Measurements from ENCODE around the gene MBD6.
"Not testable (repeated sequence)": the region's sequence is repeated elsewhere in the genome, so short reads cannot be mapped to it uniquely, and the experiment has no call there.

MBD6 gene

DNA sequence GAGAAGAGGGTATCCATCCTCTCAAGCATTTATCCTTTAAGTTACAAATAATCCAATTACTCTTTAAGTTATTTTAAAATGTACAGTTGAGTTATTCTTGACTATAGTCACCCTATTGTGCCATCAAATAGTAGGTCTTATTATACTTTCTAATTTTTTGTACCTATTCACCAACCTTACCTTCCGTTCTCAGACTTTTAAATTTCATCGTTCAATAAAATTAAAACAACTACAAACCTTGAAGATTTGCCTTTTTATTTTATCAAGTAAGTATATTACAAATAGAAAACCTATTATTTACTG lies 25.3 kb downstream of the MBD6 start:
- no peak for DNase-seq

DNA sequence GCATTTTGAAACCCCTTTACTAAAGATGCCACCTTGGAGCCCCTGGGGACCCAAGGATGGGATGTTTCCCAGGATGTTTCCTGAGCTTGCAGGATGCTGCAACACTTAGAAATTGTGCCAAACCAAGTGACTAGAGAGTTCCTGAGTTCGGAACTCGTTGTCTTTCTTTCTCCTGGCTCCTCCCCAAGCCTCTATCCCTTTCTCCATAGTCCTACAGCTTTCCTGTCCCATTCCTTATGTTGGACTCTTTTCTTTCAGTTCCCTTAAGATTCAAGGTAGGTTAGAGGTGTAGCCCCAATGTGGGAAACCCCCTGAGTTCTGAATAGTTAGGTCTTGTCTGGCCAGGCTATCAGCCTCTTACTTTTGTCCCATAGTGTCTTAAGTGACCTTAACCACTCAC lies 25.9 kb downstream of the MBD6 start:
- no peak for DNase-seq

DNA sequence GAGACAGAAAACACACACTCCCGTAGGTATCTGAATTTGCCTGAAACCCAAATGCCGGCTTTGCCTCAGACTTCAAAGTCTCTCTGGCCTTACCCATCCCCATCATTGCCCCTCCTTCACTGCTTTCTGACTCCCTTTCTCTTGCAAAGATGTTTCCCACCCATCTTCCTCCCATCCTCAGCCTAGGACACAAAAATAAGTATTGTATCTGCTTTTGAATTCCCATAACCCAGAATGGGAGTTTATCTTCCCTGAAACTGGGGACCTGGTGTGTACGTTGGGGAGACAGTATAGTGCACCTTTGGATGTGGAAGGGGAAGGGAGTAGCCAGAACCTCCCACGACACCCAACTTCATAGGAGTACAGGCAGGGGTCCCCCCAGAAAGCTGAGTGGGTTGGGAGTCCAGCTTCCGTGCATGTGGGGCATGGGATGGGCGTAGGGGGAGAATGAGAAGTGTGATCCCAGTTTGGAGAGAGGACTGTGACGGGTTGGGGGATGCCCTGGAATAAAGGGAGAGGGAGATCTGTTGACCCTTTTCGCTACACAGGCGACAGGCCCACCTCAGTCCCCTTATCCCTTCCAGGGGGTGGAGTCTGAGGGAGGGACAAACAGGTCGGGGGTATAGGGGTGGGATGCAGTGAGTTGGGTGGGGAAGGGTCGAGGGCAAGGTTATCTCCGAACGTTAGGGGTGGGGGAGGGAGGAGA lies 26.7 kb downstream of the MBD6 start:
- DNase-seq: no peak

DNA sequence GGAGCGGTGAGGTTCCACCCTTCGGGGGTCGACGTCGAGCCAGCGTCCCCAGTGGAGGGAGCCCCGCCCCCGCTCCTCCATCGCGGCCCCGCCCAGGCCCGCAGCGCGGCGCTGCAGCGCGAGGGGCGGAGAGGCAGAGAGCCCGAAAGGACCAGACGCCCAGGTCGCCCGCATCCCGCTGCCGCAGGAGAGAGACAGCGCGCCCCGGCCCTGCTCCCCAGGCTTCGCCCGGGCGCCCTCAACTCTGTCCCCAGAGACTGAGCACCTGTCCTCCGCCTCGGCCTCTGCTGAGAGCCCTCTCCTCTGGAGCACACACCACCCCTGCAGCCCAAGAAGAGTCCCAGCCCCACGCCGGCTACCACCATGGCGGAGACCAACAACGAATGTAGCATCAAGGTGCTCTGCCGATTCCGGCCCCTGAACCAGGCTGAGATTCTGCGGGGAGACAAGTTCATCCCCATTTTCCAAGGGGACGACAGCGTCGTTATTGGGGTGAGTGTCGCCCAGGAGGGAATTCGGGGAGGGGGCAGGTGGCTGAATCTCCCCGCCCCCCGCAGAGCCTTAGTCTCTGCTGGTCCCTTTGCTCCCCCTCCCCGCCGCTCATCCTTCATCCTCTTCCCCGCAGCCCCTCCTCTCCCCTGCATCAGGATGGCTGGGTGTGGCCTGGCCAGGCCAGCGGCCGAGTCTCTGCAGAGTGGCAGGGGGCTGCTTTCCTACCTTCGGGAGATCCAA lies 27.5 kb downstream of the MBD6 start, which contains the start of gene KIF5A:
Gene KIF5A (plus strand): TSS at position 136 of the 732 bp plus-strand sequence. CDS start 228 bp downstream, at position 364.
- peak in 45 of 51 donors; percentile 5 to 69 (median 39) for DNase-seq

DNA sequence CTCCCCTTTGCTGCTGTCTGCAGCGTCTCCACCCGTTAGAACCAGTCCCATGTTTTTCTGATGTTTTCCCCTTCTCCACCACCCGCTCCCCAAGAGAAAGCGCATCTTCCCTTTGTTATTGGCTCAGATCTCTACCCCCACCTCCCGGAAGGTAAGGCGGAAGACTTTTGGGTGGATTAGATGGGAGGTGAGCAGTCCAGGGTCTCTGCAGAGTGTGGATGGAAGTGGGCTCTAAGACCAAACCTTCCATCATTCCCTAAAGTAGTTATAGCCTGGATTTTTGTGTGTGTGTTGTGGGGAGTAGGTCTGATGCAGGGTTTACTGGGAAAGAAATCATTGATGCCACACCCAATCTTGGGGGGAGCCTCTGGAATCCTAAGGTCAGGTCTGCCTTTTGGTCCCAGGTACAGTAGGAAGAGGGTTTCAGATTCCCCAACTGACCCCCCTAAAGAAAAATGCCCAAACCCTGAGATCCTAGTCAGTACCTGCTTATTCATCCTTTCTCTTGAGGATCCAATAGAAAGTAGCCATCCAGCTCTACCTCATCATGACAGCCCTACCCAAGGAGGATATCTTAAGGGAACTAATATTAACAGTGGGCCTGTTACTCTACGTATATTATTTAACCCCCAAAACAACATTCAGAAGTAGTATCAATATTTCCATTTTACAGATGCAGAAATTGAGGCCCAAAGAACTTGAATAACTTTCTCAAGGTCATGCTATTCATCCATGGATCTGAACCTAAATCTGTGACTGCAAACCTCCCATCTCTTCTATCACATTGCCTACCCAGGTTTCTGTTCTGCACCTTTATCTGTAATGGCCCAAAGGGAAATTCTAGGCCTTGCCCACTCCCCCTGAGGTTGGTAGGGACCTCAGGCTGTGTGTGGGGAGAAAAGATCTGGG lies 28.3 kb downstream of the MBD6 start:
- no peak for DNase-seq

DNA sequence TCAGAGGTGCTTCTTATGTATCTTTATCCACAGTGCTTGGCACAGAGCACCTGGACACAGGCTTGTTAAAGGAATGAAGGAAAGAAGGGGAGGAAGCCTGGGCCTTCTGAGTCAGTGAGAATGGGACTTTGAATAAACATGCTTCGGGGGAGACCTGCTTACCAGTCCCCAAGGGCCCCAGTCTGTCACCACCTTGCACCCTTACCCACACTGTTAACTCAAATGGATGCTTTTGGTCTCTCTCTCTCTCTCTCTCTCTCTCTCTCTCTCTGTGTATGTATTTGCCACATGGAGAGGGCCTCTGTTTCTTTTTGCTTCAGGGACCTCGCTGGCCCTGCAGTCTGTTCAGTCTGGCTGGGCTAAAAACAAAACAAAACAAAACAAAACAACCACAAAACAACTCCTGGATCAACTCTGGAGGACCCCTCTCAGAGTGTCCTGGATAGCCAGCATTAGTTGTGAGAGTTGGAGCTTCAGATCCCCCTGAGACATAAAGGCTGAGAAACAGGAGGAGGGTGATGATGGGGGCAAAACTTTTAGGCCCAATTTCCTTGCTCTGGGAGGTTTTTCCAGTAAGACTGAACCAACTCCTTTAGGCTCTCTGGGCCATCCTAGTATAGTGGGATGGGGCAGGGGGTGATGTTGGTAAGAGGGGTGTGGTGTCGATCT lies 29.1 kb downstream of the MBD6 start:
- DNase-seq: peak in 1 of 51 donors; percentile 7

DNA sequence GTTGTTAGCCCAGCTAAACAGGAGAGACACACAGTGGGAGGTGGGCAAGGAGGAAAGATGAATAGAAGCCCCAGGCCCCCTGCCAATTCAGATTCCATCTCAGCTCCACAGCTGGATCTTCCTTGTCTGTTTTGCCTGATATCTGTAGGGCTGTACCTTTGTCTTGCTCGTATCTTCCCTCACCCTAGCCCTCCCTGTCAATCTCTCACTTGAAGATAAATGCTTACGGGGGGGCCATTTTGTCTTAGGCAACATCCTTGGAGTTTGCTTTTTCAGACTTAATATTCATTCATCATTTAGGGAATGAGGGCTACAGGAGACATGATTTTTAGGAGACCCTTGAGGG lies 29.7 kb downstream of the MBD6 start:
- DNase-seq: peak in 1 of 51 donors; percentile 36

DNA sequence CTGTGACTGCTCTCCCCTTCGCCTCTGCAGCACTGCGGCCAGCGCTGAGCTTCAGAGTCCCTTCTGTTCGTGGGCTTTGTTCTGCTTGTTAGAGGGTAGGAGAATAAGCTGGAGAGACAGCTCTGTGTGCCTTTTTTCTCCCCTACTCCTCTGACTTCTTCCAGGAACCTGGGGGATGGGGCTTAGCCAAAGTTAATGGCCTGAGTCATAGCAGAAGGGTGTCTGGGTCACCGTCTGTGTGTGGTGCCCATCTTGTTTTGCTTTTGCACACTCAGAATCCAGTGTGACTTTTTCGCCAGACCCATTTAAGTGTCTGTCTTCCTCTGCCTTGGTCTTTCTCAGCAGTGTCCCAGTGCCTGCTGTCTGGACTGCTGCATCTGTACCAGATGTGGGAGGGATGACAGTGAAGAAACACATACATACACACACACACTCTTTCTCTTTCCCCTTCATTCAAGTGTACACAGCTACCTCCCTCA lies 30.2 kb downstream of the MBD6 start:
- DNase-seq: peak in 3 of 51 donors; percentile 2 to 40 (median 15)

DNA sequence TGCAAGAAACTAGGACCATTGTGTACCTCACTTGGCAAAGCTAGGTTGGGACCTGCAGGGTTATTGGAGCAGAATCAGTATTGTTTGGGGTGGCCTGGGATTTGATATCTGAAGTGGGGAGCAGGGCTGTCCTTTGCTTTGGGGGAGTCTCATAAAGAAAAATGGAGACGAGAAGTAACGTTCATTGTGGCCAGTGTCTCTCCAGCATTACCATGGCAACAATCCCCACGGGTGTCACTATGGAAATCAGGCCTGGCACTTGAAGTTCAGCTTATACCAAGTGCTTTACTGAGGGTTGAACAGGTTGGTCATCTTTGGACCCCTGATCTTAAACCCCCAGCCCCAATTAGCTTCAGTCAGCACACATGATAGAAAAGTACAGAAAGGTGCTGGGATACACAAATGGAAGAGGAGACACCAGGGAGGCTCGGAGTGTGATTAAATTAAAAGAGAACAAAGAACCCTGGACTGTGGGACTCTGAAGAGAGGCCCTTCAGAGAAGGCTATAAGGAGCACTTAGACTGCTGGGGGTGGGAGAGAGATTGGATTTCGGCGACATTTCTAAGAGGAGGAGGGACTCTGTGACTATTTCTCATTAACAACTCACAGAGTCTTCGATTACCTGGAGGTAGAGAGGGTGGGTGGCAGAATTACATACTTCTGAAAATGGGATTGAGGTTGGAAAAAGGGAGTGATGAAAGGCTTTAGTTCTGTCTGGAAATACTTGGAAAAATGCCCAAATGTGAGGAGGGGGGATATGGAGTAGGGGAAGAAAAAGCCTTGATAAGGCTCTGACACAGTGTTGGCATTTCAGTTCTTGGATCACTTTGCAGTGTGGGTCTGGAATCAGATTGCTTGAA lies 30.9 kb downstream of the MBD6 start:
- DNase-seq: peak in 1 of 51 donors; percentile 9

DNA sequence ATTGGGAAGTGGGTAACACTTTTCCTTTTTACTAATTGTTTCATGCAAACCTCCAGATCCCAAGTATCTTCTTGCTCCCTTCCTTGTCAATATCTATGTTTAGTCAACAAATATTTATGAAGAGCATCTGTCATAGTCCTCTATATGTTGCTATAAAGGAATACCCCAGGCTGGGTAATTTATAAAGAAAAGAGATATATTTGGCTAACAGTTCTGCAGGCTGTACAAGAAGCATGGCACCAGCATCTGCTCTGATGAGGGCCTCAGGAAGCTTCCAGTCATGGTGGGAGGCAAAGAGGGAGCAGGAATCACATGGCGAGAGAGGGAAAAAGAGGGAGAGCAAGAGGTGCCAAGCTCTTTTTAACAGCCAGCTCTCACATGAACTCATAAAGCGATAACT lies 31.8 kb downstream of the MBD6 start:
- no peak for DNase-seq

DNA sequence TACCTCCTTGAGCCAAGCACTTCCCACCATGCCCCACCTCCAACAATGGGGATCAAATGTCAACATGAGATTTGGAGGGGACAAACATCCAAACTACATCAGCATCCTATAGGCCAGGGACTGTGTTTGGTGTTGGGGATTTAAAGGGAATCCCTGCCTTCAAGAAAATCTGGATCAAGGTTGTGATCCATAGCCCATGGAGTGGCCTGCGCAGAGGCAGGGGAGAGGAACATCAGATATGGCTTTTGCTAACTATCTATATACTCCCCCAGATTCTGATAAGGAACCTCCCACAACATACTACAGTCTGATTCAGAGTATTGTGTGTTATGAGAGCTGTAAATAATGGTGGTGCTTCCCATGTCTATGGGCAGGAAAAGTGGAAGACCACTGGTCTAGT lies 32.3 kb downstream of the MBD6 start:
- no peak for DNase-seq

DNA sequence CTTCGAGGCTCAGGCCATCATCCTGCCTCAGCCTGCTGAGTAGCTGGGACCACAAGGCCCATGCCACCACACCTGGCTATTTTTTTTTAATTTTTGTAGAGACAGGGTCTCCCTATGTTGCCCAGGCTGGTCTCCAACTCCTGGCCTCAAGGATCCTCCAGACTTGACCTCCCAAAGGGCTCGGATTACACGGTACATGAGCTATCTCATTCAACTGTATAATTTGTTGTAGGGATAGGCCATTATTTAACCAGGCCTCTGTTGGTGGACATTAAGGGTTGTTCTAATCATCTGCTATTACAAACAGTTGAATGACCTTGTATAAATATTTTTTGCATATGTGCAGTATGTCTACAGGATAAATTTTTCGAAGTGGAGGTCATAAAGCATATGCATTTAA lies 36.2 kb downstream of the MBD6 start:
- no peak for DNase-seq

DNA sequence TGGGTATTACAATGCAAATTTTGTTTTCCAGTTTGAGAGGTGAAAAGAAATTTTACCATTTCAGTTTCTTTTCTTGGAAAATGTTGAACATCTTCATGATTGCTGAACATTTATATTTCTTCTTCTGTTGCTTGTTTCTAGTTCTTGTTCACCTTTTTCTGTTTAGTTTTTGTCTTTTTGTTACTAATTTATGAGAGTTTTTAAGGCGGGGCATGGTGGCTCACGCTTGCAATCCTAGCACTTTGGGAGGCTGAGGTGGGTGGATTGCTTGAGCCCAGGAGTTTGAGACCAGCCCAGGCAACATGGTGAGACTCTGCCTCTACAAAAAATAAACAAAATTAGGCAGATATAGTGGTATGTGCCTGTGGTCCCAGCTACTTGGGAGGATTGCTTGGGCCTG lies 37.9 kb downstream of the MBD6 start:
- DNase-seq: no peak

DNA sequence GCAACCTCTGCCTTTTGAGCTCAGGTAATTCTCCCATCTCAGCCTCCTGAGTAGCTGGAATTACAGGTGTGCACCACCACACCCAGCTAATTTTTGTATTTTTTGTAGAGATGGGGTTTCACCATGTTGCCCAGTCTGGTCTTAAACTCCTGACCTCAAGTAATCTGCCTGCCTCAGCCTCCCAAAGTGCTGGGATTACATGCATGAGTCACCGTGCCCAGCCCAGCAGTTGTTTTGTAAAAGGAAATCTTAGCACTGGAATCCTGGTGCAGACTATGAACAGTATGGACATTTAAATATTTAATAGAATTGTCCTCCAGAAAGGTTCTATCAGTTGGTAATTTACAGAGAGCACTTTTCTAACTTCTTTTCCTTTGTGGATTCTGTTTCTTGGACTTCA lies 38.5 kb downstream of the MBD6 start:
- not testable (repeated sequence) for DNase-seq

DNA sequence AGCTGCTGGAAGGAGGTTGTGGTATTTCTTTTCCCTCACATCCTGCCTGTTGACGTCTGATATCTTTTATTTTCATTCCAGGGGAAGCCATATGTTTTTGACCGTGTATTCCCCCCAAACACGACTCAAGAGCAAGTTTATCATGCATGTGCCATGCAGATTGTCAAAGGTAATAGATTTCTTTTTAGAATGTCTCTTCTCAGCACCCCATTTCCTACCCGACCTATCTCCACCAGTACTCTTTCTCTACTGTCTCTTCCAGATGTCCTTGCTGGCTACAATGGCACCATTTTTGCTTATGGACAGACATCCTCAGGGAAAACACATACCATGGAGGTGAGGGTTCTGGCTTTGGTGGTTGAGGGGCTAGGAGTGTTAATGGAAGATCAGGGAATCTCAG lies 40.7 kb downstream of the MBD6 start:
- DNase-seq: no peak

DNA sequence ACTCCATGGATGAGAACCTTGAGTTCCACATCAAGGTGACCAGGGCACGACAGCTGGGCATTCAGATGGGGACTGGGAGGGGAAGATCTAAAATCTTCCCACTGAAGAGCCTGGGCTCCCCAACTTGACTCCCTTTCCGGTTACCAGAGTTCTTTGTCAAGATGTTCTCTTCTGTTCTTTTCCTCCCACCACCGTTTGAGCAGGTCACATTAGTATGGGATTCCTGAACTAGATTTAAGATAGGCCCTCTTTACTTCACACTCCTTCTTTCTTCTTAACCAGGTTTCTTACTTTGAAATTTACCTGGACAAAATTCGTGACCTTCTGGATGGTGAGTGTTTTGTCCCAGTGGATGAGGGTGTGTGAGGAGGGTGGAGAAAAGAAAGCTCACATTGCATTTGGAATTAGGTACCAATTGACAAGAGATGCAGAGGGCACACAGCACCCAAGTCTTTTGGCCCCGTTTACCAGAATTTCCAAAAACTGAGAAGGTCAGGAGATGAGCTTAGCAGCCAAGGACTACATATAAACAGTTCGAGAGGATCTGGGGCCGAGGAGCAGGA lies 41.6 kb downstream of the MBD6 start:
- DNase-seq: no peak

DNA sequence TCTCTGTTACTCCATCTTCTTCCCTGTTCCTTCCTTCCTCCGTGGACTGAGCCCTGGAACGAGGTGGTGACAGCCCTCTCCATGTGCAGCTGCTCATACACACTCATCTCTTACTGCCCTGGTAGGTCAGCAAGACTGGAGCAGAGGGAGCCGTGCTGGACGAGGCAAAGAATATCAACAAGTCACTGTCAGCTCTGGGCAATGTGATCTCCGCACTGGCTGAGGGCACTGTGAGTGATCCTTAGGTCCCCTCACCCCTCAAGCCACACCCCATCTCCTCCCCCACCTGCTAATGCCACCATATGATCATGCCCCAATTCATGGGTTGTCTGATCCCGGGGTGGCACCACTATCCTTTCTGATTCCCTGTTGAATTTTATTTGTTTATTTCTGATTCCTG lies 46.2 kb downstream of the MBD6 start:
- no peak for DNase-seq

DNA sequence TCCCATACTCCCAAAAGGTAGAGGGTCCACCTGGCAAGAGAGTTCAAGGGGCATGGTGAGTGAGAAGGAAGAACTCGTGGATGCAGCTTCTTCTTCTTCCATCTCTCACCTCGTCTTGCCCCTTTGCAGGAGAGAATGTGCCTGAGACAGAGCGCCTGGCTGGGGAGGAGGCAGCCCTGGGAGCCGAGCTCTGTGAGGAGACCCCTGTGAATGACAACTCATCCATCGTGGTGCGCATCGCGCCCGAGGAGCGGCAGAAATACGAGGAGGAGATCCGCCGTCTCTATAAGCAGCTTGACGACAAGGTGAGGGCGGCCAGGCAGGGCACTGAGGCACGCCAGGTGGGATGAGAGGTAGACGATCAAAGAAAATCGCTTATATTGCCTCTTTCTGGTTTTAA lies 47.2 kb downstream of the MBD6 start:
- no peak for DNase-seq

DNA sequence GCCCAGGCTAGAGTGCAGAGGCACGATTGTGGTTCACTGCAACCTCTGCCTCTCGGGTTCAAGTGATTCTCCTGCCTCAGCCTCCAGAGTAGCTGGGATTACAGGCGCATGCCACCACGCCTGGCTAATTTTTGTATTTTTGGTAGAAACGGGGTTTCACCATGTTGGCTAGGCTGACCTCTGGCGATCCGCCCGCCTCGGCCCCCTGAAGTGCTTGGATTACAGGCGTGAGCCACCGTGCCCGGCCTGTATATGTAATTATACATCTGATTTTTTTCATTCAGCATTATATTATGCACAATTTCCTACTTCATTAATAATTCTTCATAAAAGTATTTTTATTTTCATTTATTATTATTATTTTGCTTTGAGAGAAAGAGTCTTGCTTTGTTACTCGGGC lies 47.8 kb downstream of the MBD6 start:
- not testable (repeated sequence) for DNase-seq
